NCI-H128 (cell line): ENCODE measurements around the gene LRIT1.

Experiments
- DNase-seq: peaks from one replicate; lab custom pipeline; 2025; ENCODE audit not compliant: unreplicated experiment; lab: John Stamatoyannopoulos, UW

The LRIT1 gene

GRCh38 chr10:84254552-84255478 lies 13.5 kb upstream of the LRIT1 start:
- no peak for DNase-seq

- DNase-seq: no peak
Measured at GRCh38 chr10:84248794-84249193, 7.4 kb upstream of the LRIT1 start.

GRCh38 chr10:84247496-84247895 lies 6.2 kb upstream of the LRIT1 start:
- no peak for DNase-seq

- DNase-seq: no peak
Measured at GRCh38 chr10:84244651-84245270, 3.4 kb upstream of the LRIT1 start, which contains the start of gene RGR. Gene RGR (plus strand): TSS chr10:84245053. CDS start chr10:84245091, 38 bp downstream.

GRCh38 chr10:84243759-84244158 lies 2.4 kb upstream of the LRIT1 start:
- DNase-seq: no peak

- DNase-seq: no peak
Measured at GRCh38 chr10:84238909-84239308, 2.4 kb downstream of the LRIT1 start.

- DNase-seq: no peak
Measured at GRCh38 chr10:84237199-84238051, 3.9 kb downstream of the LRIT1 start.

- DNase-seq: no peak
Measured at GRCh38 chr10:84236807-84237198, 4.5 kb downstream of the LRIT1 start.

- no peak for DNase-seq
Measured at GRCh38 chr10:84235096-84235495, 6.2 kb downstream of the LRIT1 start.

GRCh38 chr10:84234479-84234878 lies 6.9 kb downstream of the LRIT1 start:
- no peak for DNase-seq

- DNase-seq: no peak
Measured at GRCh38 chr10:84233940-84234339, 7.4 kb downstream of the LRIT1 start.

GRCh38 chr10:84232376-84232775 lies 9.0 kb downstream of the LRIT1 start:
- DNase-seq: no peak

- no peak for DNase-seq
Measured at GRCh38 chr10:84230359-84230758, 11.0 kb downstream of the LRIT1 start.

GRCh38 chr10:84227810-84228209 lies 13.5 kb downstream of the LRIT1 start:
- DNase-seq: no peak

- DNase-seq: no peak
Measured at GRCh38 chr10:84226616-84227015, 14.7 kb downstream of the LRIT1 start.

GRCh38 chr10:84225427-84226173 lies 15.7 kb downstream of the LRIT1 start, which contains the start of gene LRIT2:
Gene LRIT2 (minus strand): TSS chr10:84225544. CDS start chr10:84225520, 24 bp downstream.
- no peak for DNase-seq

GRCh38 chr10:84224411-84225028 lies 16.8 kb downstream of the LRIT1 start:
- DNase-seq: no peak

- no peak for DNase-seq
Measured at GRCh38 chr10:84221916-84222315, 19.4 kb downstream of the LRIT1 start.

GRCh38 chr10:84217746-84218145 lies 23.6 kb downstream of the LRIT1 start:
- DNase-seq: no peak

GRCh38 chr10:84216834-84217233 lies 24.5 kb downstream of the LRIT1 start:
- DNase-seq: no peak
